Spleen (tissue), 11 donors: ENCODE results near the gene PCSK1. TPM values are rescaled to one million over a fixed set of nuclear protein-coding genes. Genes with fewer than 3 reads are reported as not detected.

Source experiments
- DNase-seq: peaks from one replicate; pipeline ENCODE4 v3.0.0-alpha.2; 2020
- H3K27ac ChIP-seq, 8 donors: fragments of 200-600 bp; sonication (generic) in 7 of 8; 1 replicate in 4 of 8; 2 replicates in 4 of 8; pipeline versions ENCODE4 v1.5.0 to v1.8.0; 2016 to 2021; ENCODE audit warnings: inconsistent platforms in 4 of 8, mild to moderate bottlenecking in 4 of 8, moderate library complexity in 1 of 8
- H3K27me3 ChIP-seq, 7 donors: fragments of 200-600 bp; sonication (generic) in 6 of 7; replicated peaks in 1 of 7; 1 replicate in 4 of 7; 2 replicates in 3 of 7; pipeline versions ENCODE4 v1.5.0 to v1.8.0; 2016 to 2021; ENCODE audit warnings: inconsistent platforms in 3 of 7, mild to moderate bottlenecking in 1 of 7
- H3K36me3 ChIP-seq, 6 donors: fragments of 200-600 bp; sonication (generic) in 5 of 6; 1 replicate in 4 of 6; 2 replicates in 2 of 6; pipeline versions ENCODE4 v1.5.0 to v1.8.0; 2016 to 2021; ENCODE audit warnings: inconsistent platforms in 2 of 6
- H3K4me1 ChIP-seq, 6 donors: fragments of 200-600 bp; sonication (generic) in 5 of 6; 1 replicate in 3 of 6; 2 replicates in 3 of 6; pipeline versions ENCODE4 v1.5.0 to v1.8.0; 2016 to 2021; ENCODE audit warnings: inconsistent platforms in 3 of 6
- H3K4me3 ChIP-seq, 8 donors: fragments of 200-600 bp; sonication (generic) in 7 of 8; 1 replicate in 4 of 8; 2 replicates in 4 of 8; pipeline versions ENCODE4 v1.5.0 to v1.8.0; 2016 to 2021; ENCODE audit warnings: inconsistent platforms in 4 of 8, mild to moderate bottlenecking in 4 of 8, moderate library complexity in 2 of 8
- H3K9me3 ChIP-seq, 8 donors: fragments of 200-600 bp; sonication (generic) in 7 of 8; 1 replicate in 4 of 8; 2 replicates in 4 of 8; pipeline versions ENCODE4 v1.5.0 to v1.8.0; 2016 to 2021; ENCODE audit warnings: inconsistent platforms in 4 of 8
- POLR2A ChIP-seq, 3 donors: fragments of 450-650 bp; IDR thresholded peaks; one replicate each; pipeline ENCODE4 v1.5.1; 2017; ENCODE audit warnings: antibody characterized with exemption in 3 of 3, mild to moderate bottlenecking in 1 of 3
- POLR2AphosphoS5 ChIP-seq, 3 donors: sonication (generic); formaldehyde crosslinking; IDR thresholded peaks; one replicate each; pipeline ENCODE4 v1.5.1; 2017; ENCODE audit warnings: antibody characterized with exemption in 3 of 3
- WGBS, 5 donors: extraction: QIAGEN DNeasy Blood & Tissue Kit in 3 of 5; methylation state at CpG; one replicate each; pipeline versions ENCODE4 v1.1.5 to v1.1.7; 2013 to 2018; 5-methylcytosine and 5-hydroxymethylcytosine counted together
- intact Hi-C: fragments of 100-400 bp; cut with DNase I; formaldehyde crosslinking; loops from one replicate; pipeline ENCODE4 v1.15.0; 2023; ENCODE audit warnings: low total_unique reads
- polyA plus RNA-seq, 3 donors: library from polyadenylated mRNA; stranded (reverse); fragments of 200-250 nt; gene quantifications; one replicate each; pipeline ENCODE4 v1.2.1, GENCODE V29; 2013
- total RNA-seq, 7 donors: library from RNA; depleted of rRNA in 3 of 7; stranded (reverse); fragments of >200 nt in 3 of 7; fragmentation: NEBNext Ultra II Directional in 4 of 7; extraction: Animal tissue kit (Norgen Biotek cat#: 25700) in 4 of 7; gene quantifications; one replicate each; pipeline versions ENCODE4 v1.1.0 to v1.2.1, GENCODE V29; 2016 to 2021
- TF ChIP-seq, protein P1 (sequence below), 11 experiments: fragments of 200-600 bp in 7 of 11; fragments of 450-650 bp in 4 of 11; sonication (generic) in 4 of 11; IDR thresholded peaks in 8 of 11; conservative IDR thresholded peaks in 3 of 11; 1 replicate in 7 of 11; 2 replicates in 4 of 11; pipeline versions ENCODE4 v1.4.0 to v1.8.0; 2016 to 2021; ENCODE audit warnings: antibody characterized with exemption in 11 of 11, inconsistent platforms in 4 of 11, mild to moderate bottlenecking in 1 of 11
- donor health status: healthy with polysubstance abuse.
- donor health status: DM: no; HTN: no; CAD: no; lungs with moderate emphysema.
- donor health status: DM: no; HTN: no; CAD: no.
- donor health status: Bipolar disorder and iron deficiency.
- donor health status: healthy.
- donor health status: DM: no; HTN: no; CAD: no.
- donor health status: DM: yes; HTN: yes; CAD: no.

The PCSK1 gene
- total and polyA plus RNA-seq, 10 donors: 0.04 to 0.72 (median 0.23) TPM; not detected in 2

DNA sequence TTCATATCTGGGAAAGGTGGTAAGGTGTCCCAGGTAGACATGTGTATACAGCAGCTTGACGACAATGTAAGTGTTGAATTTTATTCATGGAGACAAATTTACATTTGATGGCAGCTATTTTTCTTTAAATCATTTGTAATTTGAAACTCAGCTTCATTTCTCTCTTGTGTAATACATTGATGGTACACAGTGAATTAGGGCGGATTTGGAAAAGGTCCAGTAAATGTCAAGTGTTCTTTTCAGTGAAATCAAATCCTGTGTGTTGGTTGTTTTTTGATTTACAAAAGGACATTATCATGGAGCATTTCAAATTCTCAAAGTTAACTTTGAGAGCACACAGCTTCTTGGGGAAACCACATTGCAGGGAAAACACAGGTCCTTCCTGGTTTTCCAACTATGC lies 30.0 kb upstream of the PCSK1 start:
- Histone ChIP-seq H3K9me3 (no peaks in the 10 kb centered on the region), H3K27me3 (no peaks in the 10 kb centered on the region), H3K4me3 (no peak overlapping the region), H3K27ac (no peak overlapping the region), H3K36me3 (no peaks in the 10 kb centered on the region), H3K4me1 (no peaks in the 10 kb centered on the region)
- DNase-seq: no peak
- TF ChIP-seq POLR2A (IDR thresholded peaks at IDR 0.05) (no peak), POLR2AphosphoS5 (IDR thresholded peaks at IDR 0.05) (no peak)
- TF ChIP-seq, protein P1, sequence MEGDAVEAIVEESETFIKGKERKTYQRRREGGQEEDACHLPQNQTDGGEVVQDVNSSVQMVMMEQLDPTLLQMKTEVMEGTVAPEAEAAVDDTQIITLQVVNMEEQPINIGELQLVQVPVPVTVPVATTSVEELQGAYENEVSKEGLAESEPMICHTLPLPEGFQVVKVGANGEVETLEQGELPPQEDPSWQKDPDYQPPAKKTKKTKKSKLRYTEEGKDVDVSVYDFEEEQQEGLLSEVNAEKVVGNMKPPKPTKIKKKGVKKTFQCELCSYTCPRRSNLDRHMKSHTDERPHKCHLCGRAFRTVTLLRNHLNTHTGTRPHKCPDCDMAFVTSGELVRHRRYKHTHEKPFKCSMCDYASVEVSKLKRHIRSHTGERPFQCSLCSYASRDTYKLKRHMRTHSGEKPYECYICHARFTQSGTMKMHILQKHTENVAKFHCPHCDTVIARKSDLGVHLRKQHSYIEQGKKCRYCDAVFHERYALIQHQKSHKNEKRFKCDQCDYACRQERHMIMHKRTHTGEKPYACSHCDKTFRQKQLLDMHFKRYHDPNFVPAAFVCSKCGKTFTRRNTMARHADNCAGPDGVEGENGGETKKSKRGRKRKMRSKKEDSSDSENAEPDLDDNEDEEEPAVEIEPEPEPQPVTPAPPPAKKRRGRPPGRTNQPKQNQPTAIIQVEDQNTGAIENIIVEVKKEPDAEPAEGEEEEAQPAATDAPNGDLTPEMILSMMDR (IDR thresholded peaks at IDR 0.05 in 8 of 11, conservative IDR thresholded peaks at IDR 0.05 in 3 of 11): no peak
- intact Hi-C loops: no loop called here
- 75 to 91% (median 82%) methylated on average over 2 of the region's 2 CpGs for WGBS, 5 donors

DNA sequence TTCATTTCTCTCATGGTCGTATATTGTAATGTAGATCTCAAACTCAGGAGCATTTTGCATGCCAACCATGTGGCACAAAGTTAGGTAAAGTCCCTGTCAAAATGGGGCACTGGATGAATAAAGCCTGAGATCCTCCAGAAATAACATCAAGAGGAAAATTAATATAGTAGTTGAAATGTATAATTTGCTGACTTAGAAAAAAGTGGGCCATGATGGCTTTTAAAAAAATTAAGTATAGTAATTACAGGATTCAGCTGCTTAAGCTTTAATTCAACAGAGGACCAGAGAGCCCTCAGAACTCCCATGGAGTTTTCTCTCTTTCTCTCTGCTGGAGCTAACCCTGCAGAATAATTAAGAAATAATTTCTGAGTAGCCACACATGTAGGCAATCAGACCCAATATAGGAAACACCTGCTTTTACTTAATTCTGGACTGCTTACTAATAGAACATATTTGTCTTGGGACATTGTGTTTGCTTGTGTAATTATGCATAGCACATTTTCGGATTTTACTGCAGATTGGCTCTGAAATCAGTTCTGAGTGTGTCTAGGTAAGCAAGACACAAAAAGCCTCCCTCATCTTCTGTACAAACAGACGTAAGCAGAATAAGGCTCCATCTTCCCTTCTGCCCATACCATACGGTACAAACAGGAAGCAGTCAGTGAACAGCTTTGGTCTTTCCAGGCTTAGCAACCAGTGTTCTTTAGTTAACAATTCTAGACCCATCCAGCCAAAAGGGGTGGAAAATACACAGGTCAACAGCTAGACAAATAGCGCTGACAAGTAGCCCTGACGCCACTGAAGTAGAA lies 26.5 kb upstream of the PCSK1 start:
- H3K27ac ChIP-seq: no peak overlapping the region
- H3K36me3 ChIP-seq: no peaks in the 10 kb centered on the region
- H3K9me3 ChIP-seq: no peaks in the 10 kb centered on the region
- TF ChIP-seq POLR2A (IDR thresholded peaks at IDR 0.05) (no peak), POLR2AphosphoS5 (IDR thresholded peaks at IDR 0.05) (no peak)
- TF ChIP-seq, protein P1 (IDR thresholded peaks at IDR 0.05 in 8 of 11, conservative IDR thresholded peaks at IDR 0.05 in 3 of 11): no peak
- 66 to 76% (median 73%) methylated on average over 6 of the region's 6 CpGs for WGBS, 5 donors
- no peaks in the 10 kb centered on the region for H3K27me3 ChIP-seq
- H3K4me3 ChIP-seq: no peak overlapping the region
- H3K4me1 ChIP-seq: no peaks in the 10 kb centered on the region
- intact Hi-C loops: no loop called here
- no peak for DNase-seq

DNA sequence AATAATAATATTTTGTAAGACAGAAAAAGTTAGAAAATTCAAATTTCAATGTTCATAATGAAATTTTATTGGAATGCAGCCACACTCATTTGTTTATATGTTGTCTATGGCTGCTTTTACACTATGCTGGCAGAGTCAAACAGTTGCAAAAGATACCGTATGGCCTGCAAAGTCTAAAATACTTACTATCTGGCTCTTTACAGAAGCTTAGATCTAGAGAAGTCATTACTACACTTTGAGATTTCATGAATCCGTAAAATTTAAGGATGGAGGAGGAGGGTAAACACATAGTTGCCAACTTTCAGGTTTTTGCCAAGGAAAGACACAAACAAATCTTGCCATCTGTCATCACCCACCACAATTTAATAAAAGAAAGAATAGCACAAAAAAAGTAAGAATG lies 25.1 kb upstream of the PCSK1 start:
- 83 to 90% (median 87%) methylated on average over 2 of the region's 2 CpGs for WGBS, 5 donors
- H3K4me3 ChIP-seq: no peak overlapping the region
- no peak overlapping the region for H3K27ac ChIP-seq
- no peak for DNase-seq
- H3K9me3 ChIP-seq: no peaks in the 10 kb centered on the region
- TF ChIP-seq, protein P1 (IDR thresholded peaks at IDR 0.05 in 8 of 11, conservative IDR thresholded peaks at IDR 0.05 in 3 of 11): no peak
- TF ChIP-seq POLR2A (IDR thresholded peaks at IDR 0.05) (no peak), POLR2AphosphoS5 (IDR thresholded peaks at IDR 0.05) (no peak)
- intact Hi-C loops: no loop called here
- H3K27me3 ChIP-seq: no peaks in the 10 kb centered on the region
- no peaks in the 10 kb centered on the region for H3K36me3 ChIP-seq
- H3K4me1 ChIP-seq: no peaks in the 10 kb centered on the region

DNA sequence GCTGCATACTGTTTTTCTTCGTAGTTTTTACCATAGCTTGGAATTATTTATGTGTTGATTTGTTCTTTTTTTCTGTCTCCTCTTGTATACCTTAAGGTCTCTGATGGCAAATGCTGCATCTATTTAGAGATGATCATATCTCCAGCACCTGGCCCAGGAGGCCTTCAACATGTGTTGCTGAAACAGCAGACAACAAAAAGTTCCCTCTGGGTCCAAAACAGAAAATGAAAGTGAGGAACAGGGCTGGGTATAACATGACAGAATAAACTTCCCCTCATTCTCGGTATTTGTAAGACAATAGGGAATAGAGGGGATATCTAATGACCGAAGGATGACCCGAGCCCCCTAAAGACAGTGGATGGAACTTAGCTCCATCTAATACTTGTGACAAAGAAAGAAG lies 22.7 kb upstream of the PCSK1 start:
- Histone ChIP-seq H3K27ac (no peak overlapping the region), H3K9me3 (no peaks in the 10 kb centered on the region), H3K4me1 (no peaks in the 10 kb centered on the region), H3K27me3 (no peaks in the 10 kb centered on the region), H3K4me3 (no peak overlapping the region), H3K36me3 (no peaks in the 10 kb centered on the region)
- intact Hi-C loops: no loop called here
- DNase-seq: no peak
- WGBS, 5 donors: 71 to 79% (median 74%) methylated on average over 4 of the region's 4 CpGs
- TF ChIP-seq, protein P1 (IDR thresholded peaks at IDR 0.05 in 8 of 11, conservative IDR thresholded peaks at IDR 0.05 in 3 of 11): no peak
- TF ChIP-seq POLR2AphosphoS5 (IDR thresholded peaks at IDR 0.05) (no peak), POLR2A (IDR thresholded peaks at IDR 0.05) (no peak)
